Endometrial microvascular endothelial cells (primary cell): ENCODE data around the gene ABRACL. TPM values are rescaled to one million over a fixed set of nuclear protein-coding genes. Genes with fewer than 3 reads are reported as not detected.
"Not testable (repeated sequence)": the region's sequence is repeated elsewhere in the genome, so short reads cannot be mapped to it uniquely, and the experiment has no call there.

Source experiments
- in situ Hi-C: cut with HindIII; loops from 2 replicates; pipeline ENCODE4 v1.10.0; 2017; ENCODE audit warnings: low sequenced_read_pairs, low pct_unique_long_range_greater_than_20kb; ENCODE audit errors: inconsistent ontology term
- total RNA-seq: library from RNA; depleted of rRNA; stranded (reverse); fragments of >200 nt; gene quantifications from one replicate; pipeline ENCODE4 v1.2.3, GENCODE V29; 2015; ENCODE audit errors: inconsistent ontology term

The ABRACL gene
- total RNA-seq, 1 donor from 2014 or later = 108 TPM

- in situ Hi-C loops = not testable (repeated sequence)
Observed at GRCh38 chr6:139050131-139050769, 21.7 kb downstream of the ABRACL start.

- in situ Hi-C loops = no loop called here
Observed at GRCh38 chr6:139050770-139051313, 22.3 kb downstream of the ABRACL start.

GRCh38 chr6:139051396-139052060, 23.0 kb downstream of the ABRACL start:
- in situ Hi-C loops = no loop called here

- in situ Hi-C loops = no loop called here
Observed at GRCh38 chr6:139053382-139053781, 24.8 kb downstream of the ABRACL start.

GRCh38 chr6:139054001-139054400, 25.5 kb downstream of the ABRACL start:
- in situ Hi-C loops = no loop called here

GRCh38 chr6:139055709-139056108, 27.2 kb downstream of the ABRACL start:
- in situ Hi-C loops = no loop called here

- in situ Hi-C loops = no loop called here
Observed at GRCh38 chr6:139058029-139058428, 29.5 kb downstream of the ABRACL start.

- in situ Hi-C loops = no loop called here
Observed at GRCh38 chr6:139060332-139060731, 31.8 kb downstream of the ABRACL start.

- in situ Hi-C loops = no loop called here
Observed at GRCh38 chr6:139062932-139063646, 34.5 kb downstream of the ABRACL start.

- in situ Hi-C loops = no loop called here
Observed at GRCh38 chr6:139064981-139065665, 36.6 kb downstream of the ABRACL start.

- in situ Hi-C loops = no loop called here
Observed at GRCh38 chr6:139066080-139066479, 37.5 kb downstream of the ABRACL start.

- in situ Hi-C loops = no loop called here
Observed at GRCh38 chr6:139068846-139069245, 40.3 kb downstream of the ABRACL start.

GRCh38 chr6:139073118-139073517, 44.6 kb downstream of the ABRACL start:
- in situ Hi-C loops = no loop called here

- in situ Hi-C loops = no loop called here
Observed at GRCh38 chr6:139079018-139079417, 50.5 kb downstream of the ABRACL start.

GRCh38 chr6:139080255-139080920, 51.8 kb downstream of the ABRACL start:
- in situ Hi-C loops = no loop called here

GRCh38 chr6:139081471-139081870, 52.9 kb downstream of the ABRACL start:
- in situ Hi-C loops = no loop called here

GRCh38 chr6:139082370-139082769, 53.8 kb downstream of the ABRACL start:
- in situ Hi-C loops = no loop called here

GRCh38 chr6:139091826-139092225, 63.3 kb downstream of the ABRACL start:
- in situ Hi-C loops = no loop called here
